Ishikawa (cell line): ENCODE data around the gene ARL8B.

Source experiments
- CEBPB ChIP-seq: IDR thresholded peaks from 2 replicates; pipeline ENCODE4 v1.6.1; 2012
- CREB1 ChIP-seq: IDR thresholded peaks from 2 replicates; pipeline ENCODE4 v1.6.1; 2012; ENCODE audit warnings: low read depth
- EGR1 ChIP-seq: IDR thresholded peaks from 2 replicates; pipeline ENCODE4 v1.6.1; 2012
- EP300 ChIP-seq: IDR thresholded peaks from 2 replicates; pipeline ENCODE4 v1.6.1; 2012; ENCODE audit warnings: borderline replicate concordance
- FOXM1 ChIP-seq: IDR thresholded peaks from 2 replicates; pipeline ENCODE4 v1.6.1; 2012; ENCODE audit warnings: low read depth, borderline replicate concordance
- NFIC ChIP-seq: IDR thresholded peaks from 2 replicates; pipeline ENCODE4 v1.6.1; 2012
- RAD21 ChIP-seq: IDR thresholded peaks from 2 replicates; pipeline ENCODE4 v1.6.1; 2012; ENCODE audit warnings: low read depth
- TAF1 ChIP-seq: IDR thresholded peaks from 2 replicates; pipeline ENCODE4 v1.6.1; 2012; ENCODE audit warnings: low read depth, mild to moderate bottlenecking
- TCF12 ChIP-seq: IDR thresholded peaks from 2 replicates; pipeline ENCODE4 v1.6.1; 2012; ENCODE audit warnings: low read depth
- TEAD4 ChIP-seq: IDR thresholded peaks from 2 replicates; pipeline ENCODE4 v1.6.1; 2012
- YY1 ChIP-seq: IDR thresholded peaks from 2 replicates; pipeline ENCODE4 v1.6.1; 2012; ENCODE audit warnings: low read depth
- TF ChIP-seq, protein P1 (sequence below): IDR thresholded peaks from 2 replicates; pipeline ENCODE4 v1.6.1; 2012
- TF ChIP-seq, protein P2 (sequence below): IDR thresholded peaks from 2 replicates; pipeline ENCODE4 v1.6.1; 2012; ENCODE audit warnings: low read depth, mild to moderate bottlenecking
- TF ChIP-seq, protein P3 (sequence below): IDR thresholded peaks from 2 replicates; pipeline ENCODE4 v1.6.1; 2012

DNA sequence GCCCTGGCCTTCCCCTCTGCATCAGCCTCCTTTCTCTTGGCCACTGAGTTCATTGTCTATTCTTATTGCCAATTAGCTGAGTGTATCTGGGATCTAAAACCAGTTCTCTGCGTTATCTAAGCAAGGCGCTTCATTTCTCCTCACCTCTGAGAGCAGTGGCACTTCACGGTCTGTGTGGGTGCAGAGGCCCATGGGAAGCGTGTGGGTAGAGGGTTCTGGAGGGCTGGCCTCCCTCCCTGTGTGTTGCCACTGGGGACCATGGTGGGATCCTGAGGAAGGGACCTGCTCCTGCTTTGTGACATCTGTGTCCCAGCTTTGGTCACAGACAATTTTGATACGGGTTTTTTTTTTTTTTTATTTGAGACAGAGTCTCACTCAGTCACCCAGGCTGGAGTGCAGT, 98.1 kb downstream of the ARL8B start:
- TF ChIP-seq, protein P1, sequence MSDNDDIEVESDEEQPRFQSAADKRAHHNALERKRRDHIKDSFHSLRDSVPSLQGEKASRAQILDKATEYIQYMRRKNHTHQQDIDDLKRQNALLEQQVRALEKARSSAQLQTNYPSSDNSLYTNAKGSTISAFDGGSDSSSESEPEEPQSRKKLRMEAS, result no peak
- TF ChIP-seq EGR1 (no peak), TEAD4 (no peak), NFIC (no peak), EP300 (no peak), RAD21 (no peak), YY1 (no peak), CREB1 (no peak), TAF1 (no peak), CEBPB (no peak), TCF12 (no peak), FOXM1 (no peak)
- TF ChIP-seq, protein P2, sequence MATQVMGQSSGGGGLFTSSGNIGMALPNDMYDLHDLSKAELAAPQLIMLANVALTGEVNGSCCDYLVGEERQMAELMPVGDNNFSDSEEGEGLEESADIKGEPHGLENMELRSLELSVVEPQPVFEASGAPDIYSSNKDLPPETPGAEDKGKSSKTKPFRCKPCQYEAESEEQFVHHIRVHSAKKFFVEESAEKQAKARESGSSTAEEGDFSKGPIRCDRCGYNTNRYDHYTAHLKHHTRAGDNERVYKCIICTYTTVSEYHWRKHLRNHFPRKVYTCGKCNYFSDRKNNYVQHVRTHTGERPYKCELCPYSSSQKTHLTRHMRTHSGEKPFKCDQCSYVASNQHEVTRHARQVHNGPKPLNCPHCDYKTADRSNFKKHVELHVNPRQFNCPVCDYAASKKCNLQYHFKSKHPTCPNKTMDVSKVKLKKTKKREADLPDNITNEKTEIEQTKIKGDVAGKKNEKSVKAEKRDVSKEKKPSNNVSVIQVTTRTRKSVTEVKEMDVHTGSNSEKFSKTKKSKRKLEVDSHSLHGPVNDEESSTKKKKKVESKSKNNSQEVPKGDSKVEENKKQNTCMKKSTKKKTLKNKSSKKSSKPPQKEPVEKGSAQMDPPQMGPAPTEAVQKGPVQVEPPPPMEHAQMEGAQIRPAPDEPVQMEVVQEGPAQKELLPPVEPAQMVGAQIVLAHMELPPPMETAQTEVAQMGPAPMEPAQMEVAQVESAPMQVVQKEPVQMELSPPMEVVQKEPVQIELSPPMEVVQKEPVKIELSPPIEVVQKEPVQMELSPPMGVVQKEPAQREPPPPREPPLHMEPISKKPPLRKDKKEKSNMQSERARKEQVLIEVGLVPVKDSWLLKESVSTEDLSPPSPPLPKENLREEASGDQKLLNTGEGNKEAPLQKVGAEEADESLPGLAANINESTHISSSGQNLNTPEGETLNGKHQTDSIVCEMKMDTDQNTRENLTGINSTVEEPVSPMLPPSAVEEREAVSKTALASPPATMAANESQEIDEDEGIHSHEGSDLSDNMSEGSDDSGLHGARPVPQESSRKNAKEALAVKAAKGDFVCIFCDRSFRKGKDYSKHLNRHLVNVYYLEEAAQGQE, result no peak
- TF ChIP-seq, protein P3, sequence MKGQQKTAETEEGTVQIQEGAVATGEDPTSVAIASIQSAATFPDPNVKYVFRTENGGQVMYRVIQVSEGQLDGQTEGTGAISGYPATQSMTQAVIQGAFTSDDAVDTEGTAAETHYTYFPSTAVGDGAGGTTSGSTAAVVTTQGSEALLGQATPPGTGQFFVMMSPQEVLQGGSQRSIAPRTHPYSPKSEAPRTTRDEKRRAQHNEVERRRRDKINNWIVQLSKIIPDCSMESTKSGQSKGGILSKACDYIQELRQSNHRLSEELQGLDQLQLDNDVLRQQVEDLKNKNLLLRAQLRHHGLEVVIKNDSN, result no peak
